ENCODE results near the gene MDM2.

The MDM2 gene

GRCh38 chr12:68900241-68900640, 92.3 kb downstream of the MDM2 start:
- no peak overlapping the region for H3K27ac ChIP-seq (ENCODE audit: insufficient read depth, low read depth, low read length, poor library complexity, severe bottlenecking)
- H3K4me3 ChIP-seq (ENCODE audit: insufficient read depth, low read depth, low read length) = no peak overlapping the region
- H3K9me3 ChIP-seq (ENCODE audit: control insufficient read depth, low read length) = no peaks in the 10 kb centered on the region
- H3K27me3 ChIP-seq (ENCODE audit: control insufficient read depth, insufficient read depth, low read length, poor library complexity, severe bottlenecking) = no peaks in the 10 kb centered on the region
- H3K36me3 ChIP-seq (ENCODE audit: control insufficient read depth, insufficient read depth, low read length) = no peaks in the 10 kb centered on the region
- H3K4me1 ChIP-seq (ENCODE audit: control insufficient read depth, insufficient read depth, low read length) = no peaks in the 10 kb centered on the region
- WGBS, 2 experiments = 86 to 90% methylated on average over 1 of the region's 2 CpGs

Measured in ectodermal cell (in vitro differentiated cells).